Esophagus (tissue), 2 donors: ENCODE measurements around the gene XPNPEP2. TPM values are rescaled to one million over a fixed set of nuclear protein-coding genes. Genes with fewer than 3 reads are reported as not detected.
"Not testable (repeated sequence)": the region's sequence is repeated elsewhere in the genome, so short reads cannot be mapped to it uniquely, and the experiment has no call there.

ENCODE experiments used
- H3K27ac ChIP-seq, 2 donors: one replicate each; pipeline ENCODE4 v1.5.1; 2013; ENCODE audit warnings: low read depth in 2 of 2, mild to moderate bottlenecking in 2 of 2, inconsistent platforms in 1 of 2, low read length in 1 of 2, moderate library complexity in 1 of 2
- H3K27me3 ChIP-seq, 2 donors: one replicate each; pipeline ENCODE4 v1.6.1; 2013; ENCODE audit warnings: low read length in 2 of 2, control low read depth in 1 of 2, mild to moderate bottlenecking in 1 of 2; ENCODE audit not compliant: insufficient read depth in 2 of 2, control insufficient read depth in 1 of 2
- H3K36me3 ChIP-seq, 2 donors: one replicate each; pipeline ENCODE4 v1.6.1; 2013; ENCODE audit warnings: low read length in 1 of 2; ENCODE audit not compliant: control insufficient read depth in 2 of 2, insufficient read depth in 2 of 2
- H3K4me1 ChIP-seq, 2 donors: one replicate each; pipeline ENCODE4 v1.6.1; 2013; ENCODE audit warnings: low read length in 1 of 2; ENCODE audit not compliant: control insufficient read depth in 2 of 2, insufficient read depth in 2 of 2
- H3K4me3 ChIP-seq, 2 donors: one replicate each; pipeline ENCODE4 v1.5.1; 2013; ENCODE audit warnings: low read length in 2 of 2, mild to moderate bottlenecking in 2 of 2, low read depth in 1 of 2, moderate library complexity in 1 of 2
- H3K9me3 ChIP-seq, 2 donors: one replicate each; pipeline ENCODE4 v1.6.1; 2013; ENCODE audit warnings: mild to moderate bottlenecking in 2 of 2, low read depth in 1 of 2, low read length in 1 of 2, moderate library complexity in 1 of 2; ENCODE audit not compliant: control insufficient read depth in 2 of 2, insufficient read depth in 1 of 2
- WGBS, 2 donors: extraction: QIAGEN DNeasy Blood & Tissue Kit; methylation state at CpG; one replicate each; pipeline ENCODE4 v1.1.7; 2013; 5-methylcytosine and 5-hydroxymethylcytosine counted together
- polyA plus RNA-seq, 2 donors: library from polyadenylated mRNA; stranded (reverse); fragments of 200-250 nt; gene quantifications; one replicate each; pipeline ENCODE4 v1.2.3, GENCODE V29; 2013
- donor health status: healthy with polysubstance abuse.
- donor health status: Bipolar disorder and iron deficiency.

Gene XPNPEP2
- polyA plus RNA-seq, 2 donors, result 0.14 to 0.35 TPM

GRCh38 chrX:129731228-129731627, 7.6 kb upstream of the XPNPEP2 start:
- WGBS, 2 donors, result 63 to 74% methylated on average over 2 of the region's 2 CpGs
- no peaks in the 10 kb centered on the region for H3K4me1 ChIP-seq
- H3K9me3 ChIP-seq, result no peaks in the 10 kb centered on the region
- H3K4me3 ChIP-seq, result no peak overlapping the region
- no peaks in the 10 kb centered on the region for H3K36me3 ChIP-seq
- no peaks in the 10 kb centered on the region for H3K27me3 ChIP-seq
- H3K27ac ChIP-seq, result no peak overlapping the region

- Histone ChIP-seq H3K27ac (no peak overlapping the region), H3K27me3 (no peaks in the 10 kb centered on the region), H3K9me3 (no peaks in the 10 kb centered on the region), H3K4me1 (no peaks in the 10 kb centered on the region), H3K36me3 (no peaks in the 10 kb centered on the region), H3K4me3 (no peak overlapping the region)
- WGBS, 2 donors, result 69 to 98% methylated on average over 2 of the region's 2 CpGs
These were observed 5.9 kb upstream of the XPNPEP2 start for GRCh38 chrX:129732857-129733256.

GRCh38 chrX:129733335-129733734, 5.4 kb upstream of the XPNPEP2 start:
- H3K4me3 ChIP-seq, result no peak overlapping the region
- H3K27me3 ChIP-seq, result no peaks in the 10 kb centered on the region
- 71 to 88% methylated on average over 4 of the region's 4 CpGs for WGBS, 2 donors
- no peaks in the 10 kb centered on the region for H3K4me1 ChIP-seq
- H3K9me3 ChIP-seq, result no peaks in the 10 kb centered on the region
- no peak overlapping the region for H3K27ac ChIP-seq
- H3K36me3 ChIP-seq, result no peaks in the 10 kb centered on the region

- 46 to 72% methylated on average over 6 of the region's 6 CpGs for WGBS, 2 donors
- H3K27ac ChIP-seq, result no peak overlapping the region
- no peaks in the 10 kb centered on the region for H3K4me1 ChIP-seq
These were observed 2.3 kb upstream of the XPNPEP2 start for GRCh38 chrX:129736491-129736890.

GRCh38 chrX:129737916-129738315, 863 bp upstream of the XPNPEP2 start:
- no peak overlapping the region for H3K4me3 ChIP-seq
- H3K4me1 ChIP-seq, result no peaks in the 10 kb centered on the region
- WGBS, 2 donors, result 52 to 60% methylated on average over 5 of the region's 5 CpGs
- H3K27ac ChIP-seq, result peak overlapping the region; percentile 5 to 45
- H3K36me3 ChIP-seq, result no peaks in the 10 kb centered on the region
- no peaks in the 10 kb centered on the region for H3K27me3 ChIP-seq
- H3K9me3 ChIP-seq, result no peaks in the 10 kb centered on the region

More at GRCh38 chrX:129736491-129736890, 2.3 kb upstream of the XPNPEP2 start:
- no peaks in the 10 kb centered on the region for H3K9me3 ChIP-seq
- H3K36me3 ChIP-seq, result no peaks in the 10 kb centered on the region
- no peak overlapping the region for H3K4me3 ChIP-seq
- no peaks in the 10 kb centered on the region for H3K27me3 ChIP-seq

GRCh38 chrX:129739578-129739977, 799 bp downstream of the XPNPEP2 start:
- Histone ChIP-seq H3K9me3 (no peaks in the 10 kb centered on the region), H3K4me1 (no peaks in the 10 kb centered on the region), H3K27me3 (no peaks in the 10 kb centered on the region), H3K4me3 (no peak overlapping the region), H3K36me3 (no peaks in the 10 kb centered on the region), H3K27ac (no peak overlapping the region)
- 78 to 82% methylated on average over 4 of the region's 4 CpGs for WGBS, 2 donors

- no peaks in the 10 kb centered on the region for H3K9me3 ChIP-seq
- no peak overlapping the region for H3K27ac ChIP-seq
- no peaks in the 10 kb centered on the region for H3K36me3 ChIP-seq
- no peak overlapping the region for H3K4me3 ChIP-seq
- peaks cover 0 to 11% of the 10 kb centered on the region in 2 donors for H3K27me3 ChIP-seq
- no peaks in the 10 kb centered on the region for H3K4me1 ChIP-seq
- WGBS, 2 donors, result 58 to 59% methylated on average over 17 to 19 of the region's 21 CpGs
These were observed 3.3 kb downstream of the XPNPEP2 start for GRCh38 chrX:129741880-129742758.

GRCh38 chrX:129742759-129743152, 4.0 kb downstream of the XPNPEP2 start:
- 70 to 86% methylated on average over 6 of the region's 6 CpGs for WGBS, 2 donors
- H3K36me3 ChIP-seq, H3K4me1 ChIP-seq, H3K27ac ChIP-seq, H3K9me3 ChIP-seq, H3K4me3 ChIP-seq: not testable (repeated sequence)
- peaks cover 0 to 11% of the 10 kb centered on the region in 2 donors for H3K27me3 ChIP-seq

- 70 to 82% methylated on average over 4 of the region's 4 CpGs for WGBS, 2 donors
- Histone ChIP-seq H3K4me3 (no peak overlapping the region), H3K27me3 (peaks cover 0 to 11% of the 10 kb centered on the region in 2 donors), H3K4me1 (no peaks in the 10 kb centered on the region), H3K9me3 (no peaks in the 10 kb centered on the region), H3K36me3 (no peaks in the 10 kb centered on the region), H3K27ac (no peak overlapping the region)
These were observed 5.0 kb downstream of the XPNPEP2 start for GRCh38 chrX:129743821-129744220.

- WGBS, 2 donors, result 82 to 84% methylated on average over 10 of the region's 10 CpGs
- Histone ChIP-seq H3K27ac (no peak overlapping the region), H3K4me1 (no peaks in the 10 kb centered on the region), H3K27me3 (peaks cover 0 to 11% of the 10 kb centered on the region in 2 donors), H3K9me3 (no peaks in the 10 kb centered on the region), H3K4me3 (no peak overlapping the region), H3K36me3 (no peaks in the 10 kb centered on the region)
These were observed 6.1 kb downstream of the XPNPEP2 start for GRCh38 chrX:129744861-129745321.
